ENCODE measurements around the gene SPOCK1.

GRCh38 chr5:137084016-137084415 lies 415.1 kb downstream of the SPOCK1 start:
- no peak for TF ChIP-seq ZC3H4 (CRISPR knock-in tag; IDR thresholded peaks at IDR 0.05; ENCODE audit: borderline replicate concordance)
- TF ChIP-seq RFX5 (IDR thresholded peaks at IDR 0.05; ENCODE audit: low read depth, low read length): no peak
- TF ChIP-seq ELK1 (CRISPR knock-in tag; IDR thresholded peaks at IDR 0.05): no peak
- no peak for TF ChIP-seq SOX6 (IDR thresholded peaks at IDR 0.05)
- TF ChIP-seq MLX (CRISPR knock-in tag; conservative IDR thresholded peaks at IDR 0.05): no peak
